Measurements from ENCODE around the gene GPRC5A. TPM values are rescaled to one million over a fixed set of nuclear protein-coding genes. Genes with fewer than 3 reads are reported as not detected.
"Not testable (repeated sequence)": the region's sequence is repeated elsewhere in the genome, so short reads cannot be mapped to it uniquely, and the experiment has no call there.

Gene GPRC5A
- total RNA-seq, 4 donors from 2014 or later = 2.9 to 30.0 (median 3.8) TPM

DNA sequence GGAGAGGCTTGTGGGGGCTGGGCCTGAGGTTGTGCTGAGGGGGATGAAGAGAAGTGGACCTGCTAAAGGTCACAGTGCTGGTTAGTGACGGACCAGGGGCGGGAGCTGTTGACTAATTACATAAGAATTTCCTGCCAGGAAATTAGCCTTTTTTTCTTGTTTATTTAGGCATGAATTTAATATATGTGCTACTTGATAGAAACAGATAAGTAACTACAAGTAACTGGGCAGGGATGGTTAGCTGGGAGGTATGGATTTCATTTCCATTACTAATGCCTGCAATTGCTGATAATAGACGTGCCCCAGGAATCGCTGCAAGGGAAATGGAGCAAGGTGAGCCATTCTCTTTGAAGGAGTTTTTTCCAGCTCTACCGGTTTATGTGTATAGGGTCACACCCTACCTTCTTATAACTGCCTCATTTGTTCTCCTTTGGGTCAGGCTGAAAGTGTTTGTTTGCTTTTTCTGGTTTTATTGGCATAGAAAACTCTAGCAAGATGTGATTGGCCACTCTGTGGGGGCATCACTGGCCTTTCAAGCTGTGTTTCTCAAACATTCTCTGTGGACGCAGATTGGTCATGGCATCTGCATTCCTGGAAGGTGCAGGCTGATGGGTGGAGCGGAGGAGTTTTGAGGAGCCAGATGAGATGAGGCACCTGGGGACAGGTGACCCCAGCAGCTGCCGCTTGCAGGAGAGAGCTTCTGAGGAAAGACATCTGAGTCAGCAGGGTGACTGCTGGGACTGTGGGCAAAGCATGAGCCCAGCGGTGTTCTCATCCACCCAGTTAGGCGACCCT, 19.0 kb upstream of the GPRC5A start:
- DNase-seq (ENCODE audit: extremely low spot score) = no peak
- H3K9me3 ChIP-seq = no peaks in the 10 kb centered on the region
- no peaks in the 10 kb centered on the region for H3K36me3 ChIP-seq
- no peaks in the 10 kb centered on the region for H3K4me1 ChIP-seq
- intact Hi-C loops (cut with DNase I) = no loop called here
- H3K27ac ChIP-seq (replicated peaks in 1 of 4) = no peak overlapping the region
- no peak overlapping the region for H3K4me3 ChIP-seq
- no peaks in the 10 kb centered on the region for H3K27me3 ChIP-seq
- TF ChIP-seq, protein P1, sequence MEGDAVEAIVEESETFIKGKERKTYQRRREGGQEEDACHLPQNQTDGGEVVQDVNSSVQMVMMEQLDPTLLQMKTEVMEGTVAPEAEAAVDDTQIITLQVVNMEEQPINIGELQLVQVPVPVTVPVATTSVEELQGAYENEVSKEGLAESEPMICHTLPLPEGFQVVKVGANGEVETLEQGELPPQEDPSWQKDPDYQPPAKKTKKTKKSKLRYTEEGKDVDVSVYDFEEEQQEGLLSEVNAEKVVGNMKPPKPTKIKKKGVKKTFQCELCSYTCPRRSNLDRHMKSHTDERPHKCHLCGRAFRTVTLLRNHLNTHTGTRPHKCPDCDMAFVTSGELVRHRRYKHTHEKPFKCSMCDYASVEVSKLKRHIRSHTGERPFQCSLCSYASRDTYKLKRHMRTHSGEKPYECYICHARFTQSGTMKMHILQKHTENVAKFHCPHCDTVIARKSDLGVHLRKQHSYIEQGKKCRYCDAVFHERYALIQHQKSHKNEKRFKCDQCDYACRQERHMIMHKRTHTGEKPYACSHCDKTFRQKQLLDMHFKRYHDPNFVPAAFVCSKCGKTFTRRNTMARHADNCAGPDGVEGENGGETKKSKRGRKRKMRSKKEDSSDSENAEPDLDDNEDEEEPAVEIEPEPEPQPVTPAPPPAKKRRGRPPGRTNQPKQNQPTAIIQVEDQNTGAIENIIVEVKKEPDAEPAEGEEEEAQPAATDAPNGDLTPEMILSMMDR (IDR thresholded peaks at IDR 0.05) = no peak
- TF ChIP-seq EP300 (IDR thresholded peaks at IDR 0.05) = no peak
- WGBS = 78% methylated on average over 7 of the region's 10 CpGs

DNA sequence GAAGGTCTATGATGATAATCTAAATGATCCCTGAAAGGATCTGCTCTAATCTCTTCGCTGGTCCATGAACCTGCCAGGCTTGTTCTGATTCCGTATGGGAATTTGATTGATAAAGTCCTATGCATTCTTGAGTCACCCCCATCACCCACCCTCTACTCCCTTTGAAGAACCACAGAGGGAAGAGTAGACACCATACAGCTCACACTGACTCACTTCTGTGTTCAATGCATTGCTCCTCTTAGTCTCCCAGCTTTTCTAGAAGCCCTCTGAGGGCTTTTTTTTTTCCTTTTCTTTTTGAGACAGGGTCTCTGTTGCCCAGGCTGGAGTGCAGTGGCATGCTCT, 18.5 kb upstream of the GPRC5A start:
- no peaks in the 10 kb centered on the region for H3K4me1 ChIP-seq

DNA sequence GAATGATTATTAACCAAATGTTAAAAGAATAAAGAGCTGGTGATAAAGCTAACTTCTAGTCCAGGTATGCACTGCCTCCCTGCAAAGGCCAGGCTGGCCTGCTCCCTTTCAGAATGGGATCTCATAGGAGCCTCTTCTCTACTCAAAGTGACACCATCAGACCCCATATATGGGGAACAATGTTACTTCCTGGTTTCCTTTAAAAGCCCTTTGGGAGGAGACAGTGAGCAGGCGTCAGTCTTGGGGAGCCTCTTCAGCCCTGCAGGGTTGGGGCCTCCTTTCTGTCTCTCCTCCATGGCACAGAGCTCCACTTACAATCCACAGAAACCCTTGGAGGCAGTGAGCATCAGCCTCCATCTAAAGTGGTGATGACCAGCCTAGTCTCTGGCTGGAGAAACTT, 17.3 kb upstream of the GPRC5A start:
- H3K27ac ChIP-seq (replicated peaks in 1 of 4) = no peak overlapping the region

More for the DNA sequence above, 18.5 kb upstream of the GPRC5A start:
- Histone ChIP-seq H3K9me3 (no peaks in the 10 kb centered on the region), H3K4me3 (no peak overlapping the region), H3K27ac (replicated peaks in 1 of 4) (no peak overlapping the region), H3K36me3 (no peaks in the 10 kb centered on the region), H3K27me3 (no peaks in the 10 kb centered on the region)
- TF ChIP-seq POLR2AphosphoS5 (IDR thresholded peaks at IDR 0.05) (no peak), EP300 (IDR thresholded peaks at IDR 0.05) (no peak), POLR2A (IDR thresholded peaks at IDR 0.05; ENCODE audit: low read depth) (no peak)
- TF ChIP-seq, protein P1 (IDR thresholded peaks at IDR 0.05) = no peak
- intact Hi-C loops (cut with DNase I) = no loop called here
- no peak for DNase-seq (ENCODE audit: extremely low spot score)
- 85% methylated on average over 2 of the region's 2 CpGs for WGBS

DNA sequence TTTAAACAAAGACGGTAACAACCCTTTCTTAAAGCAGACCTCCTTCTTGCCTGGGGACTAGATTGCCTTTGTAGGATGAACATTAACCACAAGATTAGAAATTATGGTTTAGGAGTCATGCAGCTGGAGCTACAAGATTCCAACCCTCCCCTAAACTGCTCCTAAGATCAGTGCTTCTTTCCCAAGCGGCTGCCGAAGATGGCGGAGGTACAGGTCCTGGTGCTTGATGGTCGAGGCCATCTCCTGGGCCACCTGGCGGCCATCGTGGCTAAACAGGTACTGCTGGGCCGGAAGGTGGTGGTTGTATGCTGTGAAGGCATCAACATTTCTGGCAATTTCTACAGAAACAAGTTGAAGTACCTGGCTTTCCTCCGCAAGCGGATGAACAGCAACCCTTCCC, 16.1 kb upstream of the GPRC5A start:
- H3K4me1 ChIP-seq; H3K27me3 ChIP-seq; H3K27ac ChIP-seq (replicated peaks in 1 of 4); H3K9me3 ChIP-seq; H3K36me3 ChIP-seq; H3K4me3 ChIP-seq; DNase-seq (ENCODE audit: extremely low spot score); intact Hi-C loops (cut with DNase I): not testable (repeated sequence)
- WGBS = 96% methylated on average over 10 of the region's 10 CpGs

More for the DNA sequence above, 17.3 kb upstream of the GPRC5A start:
- Histone ChIP-seq H3K27me3 (no peaks in the 10 kb centered on the region), H3K36me3 (no peaks in the 10 kb centered on the region), H3K4me3 (no peak overlapping the region), H3K4me1 (no peaks in the 10 kb centered on the region), H3K9me3 (no peaks in the 10 kb centered on the region)
- TF ChIP-seq, protein P1 (IDR thresholded peaks at IDR 0.05) = no peak
- no peak for TF ChIP-seq POLR2A (IDR thresholded peaks at IDR 0.05; ENCODE audit: low read depth)
- TF ChIP-seq EP300 (IDR thresholded peaks at IDR 0.05) = no peak
- TF ChIP-seq POLR2AphosphoS5 (IDR thresholded peaks at IDR 0.05) = no peak
- WGBS = 100% methylated on average over 1 of the region's 1 CpG
- intact Hi-C loops (cut with DNase I) = no loop called here
- no peak for DNase-seq (ENCODE audit: extremely low spot score)

DNA sequence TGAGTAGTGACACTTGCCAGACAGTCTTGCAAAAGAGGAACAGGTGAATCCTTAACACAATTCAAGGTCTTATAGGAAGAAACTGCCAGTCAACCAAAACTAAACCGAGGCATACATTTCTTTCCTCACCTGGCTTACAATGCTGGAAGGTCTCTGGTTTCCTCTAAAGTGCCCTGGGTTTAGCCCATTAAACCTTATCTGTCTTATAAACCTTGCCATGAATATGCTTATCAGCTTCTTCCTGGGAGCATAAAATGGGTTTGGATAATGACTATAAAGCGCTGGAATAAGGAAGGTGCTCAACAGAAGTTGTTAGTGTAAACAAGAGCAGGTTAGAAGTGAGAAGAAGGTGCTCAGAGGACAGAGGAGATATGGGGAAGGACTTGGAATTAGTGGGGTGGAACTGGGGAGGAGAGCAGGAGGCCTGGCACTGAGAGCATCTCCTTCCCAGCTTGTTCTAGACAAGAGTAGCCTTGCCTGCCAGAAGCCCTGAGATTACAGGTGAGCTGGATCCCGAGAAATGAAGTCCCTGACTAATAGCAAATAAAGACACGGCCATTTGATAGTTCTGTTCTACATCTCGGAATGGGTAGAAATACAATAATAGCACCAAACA, 14.1 kb upstream of the GPRC5A start:
- no peaks in the 10 kb centered on the region for H3K4me1 ChIP-seq
- WGBS = 78% methylated on average over 5 of the region's 5 CpGs
- no peak for DNase-seq (ENCODE audit: extremely low spot score)
- H3K27ac ChIP-seq (replicated peaks in 1 of 4) = no peak overlapping the region
- intact Hi-C loops (cut with DNase I) = no loop called here
- H3K4me3 ChIP-seq = no peak overlapping the region
- no peaks in the 10 kb centered on the region for H3K27me3 ChIP-seq
- no peaks in the 10 kb centered on the region for H3K9me3 ChIP-seq
- no peaks in the 10 kb centered on the region for H3K36me3 ChIP-seq
- TF ChIP-seq, protein P1 (IDR thresholded peaks at IDR 0.05) = no peak
- TF ChIP-seq POLR2AphosphoS5 (IDR thresholded peaks at IDR 0.05) = no peak
- TF ChIP-seq POLR2A (IDR thresholded peaks at IDR 0.05; ENCODE audit: low read depth) = no peak
- TF ChIP-seq EP300 (IDR thresholded peaks at IDR 0.05) = no peak

All from esophagus muscularis mucosa (tissue), 4 donors.